Common myeloid progenitor, CD34-positive (primary cell): ENCODE measurements around the gene XIRP1.
"Not testable (repeated sequence)": the region's sequence is repeated elsewhere in the genome, so short reads cannot be mapped to it uniquely, and the experiment has no call there.

Experiments
- CTCF ChIA-PET: fragments of 350-600 bp; sonication (Branson Sonifier 250); formaldehyde crosslinking; loops from one replicate; lab custom pipeline; 2021; ENCODE audit warnings: antibody characterized with exemption; lab: Charles Lee
- POLR2A ChIA-PET: fragments of 350-600 bp; sonication (Branson Sonifier 250); formaldehyde crosslinking; loops from one replicate; lab custom pipeline; 2021; ENCODE audit warnings: antibody characterized with exemption; lab: Charles Lee
- DNase-seq, 3 donors: peaks; one replicate each; pipeline versions ENCODE4 v3.0.0 to v3.0.0-alpha.2; 2013
- H3K27ac ChIP-seq, 2 experiments: 1 replicate in 1 of 2; 2 replicates in 1 of 2; pipeline ENCODE4 v1.7.0; 2013; ENCODE audit warnings: inconsistent platforms in 2 of 2, low read length in 2 of 2, mild to moderate bottlenecking in 2 of 2, low read depth in 1 of 2, moderate library complexity in 1 of 2; ENCODE audit not compliant: severe bottlenecking in 2 of 2, insufficient read depth in 1 of 2, poor library complexity in 1 of 2
- H3K27me3 ChIP-seq, 5 experiments: replicated peaks in 2 of 5; 1 replicate in 3 of 5; 2 replicates in 2 of 5; pipeline versions ENCODE4 v1.6.1 to v1.7.0; 2013; ENCODE audit warnings: low read length in 4 of 5, mild to moderate bottlenecking in 2 of 5, moderate library complexity in 2 of 5, inconsistent platforms in 1 of 5; ENCODE audit not compliant: insufficient read depth in 5 of 5, control insufficient read depth in 4 of 5
- H3K36me3 ChIP-seq, 4 experiments: 1 replicate in 2 of 4; 2 replicates in 2 of 4; pipeline versions ENCODE4 v1.6.1 to v1.7.0; 2013; ENCODE audit warnings: low read length in 3 of 4, control low read depth in 1 of 4, mild to moderate bottlenecking in 1 of 4; ENCODE audit not compliant: control insufficient read depth in 4 of 4, insufficient read depth in 4 of 4
- H3K4me1 ChIP-seq, 4 experiments: 1 replicate in 3 of 4; 2 replicates in 1 of 4; pipeline versions ENCODE4 v1.6.1 to v1.7.1; 2013; ENCODE audit warnings: low read length in 3 of 4, mild to moderate bottlenecking in 3 of 4, control low read depth in 1 of 4, inconsistent platforms in 1 of 4, moderate library complexity in 1 of 4; ENCODE audit not compliant: control insufficient read depth in 4 of 4, insufficient read depth in 4 of 4; ENCODE audit errors: control extremely low read depth in 1 of 4
- H3K4me3 ChIP-seq, 7 experiments: 1 replicate in 4 of 7; 2 replicates in 3 of 7; pipeline versions ENCODE4 v1.5.1 to v1.7.0; 2013; ENCODE audit warnings: mild to moderate bottlenecking in 7 of 7, low read length in 6 of 7, moderate library complexity in 6 of 7, inconsistent platforms in 2 of 7, low read depth in 2 of 7, control low read depth in 1 of 7; ENCODE audit not compliant: insufficient read depth in 4 of 7, control insufficient read depth in 1 of 7; ENCODE audit errors: extremely low read depth in 1 of 7
- H3K9me3 ChIP-seq, 5 experiments: 1 replicate in 4 of 5; 2 replicates in 1 of 5; pipeline versions ENCODE4 v1.6.1 to v1.7.1; 2013; ENCODE audit warnings: low read length in 4 of 5, mild to moderate bottlenecking in 2 of 5, inconsistent platforms in 1 of 5, low read depth in 1 of 5, moderate library complexity in 1 of 5; ENCODE audit not compliant: control insufficient read depth in 4 of 5, insufficient read depth in 2 of 5; ENCODE audit errors: control extremely low read depth in 1 of 5
- WGBS: methylation state at CpG from one replicate; pipeline ENCODE4 v1.1.5; 2013; ENCODE audit not compliant: insufficient coverage; 5-methylcytosine and 5-hydroxymethylcytosine counted together

XIRP1 gene

GRCh38 chr3:39177708-39178332 lies 14.6 kb downstream of the XIRP1 start:
- 1% methylated on average over 9 of the region's 32 CpGs for WGBS
- Histone ChIP-seq H3K9me3 (no peaks in the 10 kb centered on the region), H3K4me1 (peaks cover 18 to 38% (median 32%) of the 10 kb centered on the region in 4 experiments), H3K36me3 (no peaks in the 10 kb centered on the region), H3K27ac (peak overlapping the region in 1 of 2 experiments; percentile 78), H3K4me3 (peak overlapping the region; percentile 4 to 80 (median 61)), H3K27me3 (no peaks in the 10 kb centered on the region)
- peak; percentile 70 to 81 (median 70) for DNase-seq
- CTCF ChIA-PET, result interaction anchor here (0.9 to 2.2 kb wide), 9 partner anchors 9 to 115 kb away, joined by 3 to 13 read pairs (median 5); no protein-coding TSS in a partner anchor
- POLR2A ChIA-PET, result interaction anchor here (1.0 to 1.1 kb wide), 2 partner anchors 30 to 31 kb away, joined by 3 to 5 read pairs; no protein-coding TSS in a partner anchor

- WGBS, result 100% methylated on average over 6 of the region's 6 CpGs
- no peak for DNase-seq
- POLR2A ChIA-PET, result no interaction called here
Observed at GRCh38 chr3:39176025-39176714, 16.2 kb downstream of the XIRP1 start.

DNA sequence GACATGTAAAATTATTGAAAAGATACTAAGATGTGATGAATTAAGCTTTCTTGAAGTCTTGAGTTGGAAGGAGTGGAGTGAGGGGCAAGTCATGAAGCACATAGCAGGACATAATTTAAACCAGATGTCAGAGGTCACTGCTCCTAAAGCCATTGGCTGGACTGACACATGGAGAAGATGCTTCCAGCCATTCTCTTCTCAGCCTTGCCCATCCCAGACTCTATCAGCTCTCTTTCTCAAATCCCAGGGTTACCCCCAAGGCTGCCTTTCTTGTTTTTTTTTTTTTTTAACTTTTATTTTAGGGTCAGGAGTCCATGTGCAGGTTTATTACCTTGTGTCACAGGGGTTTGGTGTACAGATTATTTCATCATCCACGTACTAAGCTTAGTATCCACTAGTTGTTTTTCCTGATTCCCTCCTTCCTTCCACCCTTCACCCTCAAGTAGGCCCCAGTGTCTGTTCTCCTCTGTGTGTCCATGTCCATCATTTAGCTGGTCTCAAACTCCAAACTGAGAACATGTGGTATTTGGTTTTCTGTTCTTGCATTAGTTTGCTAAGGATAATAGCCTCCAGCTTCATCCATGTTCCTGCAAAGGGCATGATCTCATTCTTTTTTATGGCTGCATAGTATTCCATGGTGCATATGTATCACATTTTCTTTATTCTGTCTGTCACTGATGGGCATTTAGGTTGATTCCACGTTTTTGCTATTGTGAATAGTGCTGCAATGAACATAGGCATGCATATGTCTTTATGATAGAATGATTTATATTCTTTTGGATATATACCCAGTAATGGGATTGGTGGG lies 18.9 kb downstream of the XIRP1 start:
- Histone ChIP-seq H3K9me3 (no peaks in the 10 kb centered on the region), H3K4me3 (no peak overlapping the region), H3K27me3 (no peaks in the 10 kb centered on the region), H3K4me1 (peaks cover 9 to 13% (median 12%) of the 10 kb centered on the region in 4 experiments), H3K36me3 (no peaks in the 10 kb centered on the region), H3K27ac (no peak overlapping the region)
- no peak for DNase-seq
- POLR2A ChIA-PET, result no interaction called here
- no CpG with 5 or more reads among the region's 2 CpGs for WGBS
- CTCF ChIA-PET, result interaction anchor here (0.6 to 2.5 kb wide), 6 partner anchors 15 to 115 kb away, joined by 3 to 15 read pairs (median 4); no protein-coding TSS in a partner anchor

More at GRCh38 chr3:39176025-39176714, 16.2 kb downstream of the XIRP1 start:
- Histone ChIP-seq H3K9me3 (no peaks in the 10 kb centered on the region), H3K27me3 (no peaks in the 10 kb centered on the region), H3K4me1 (peaks cover 18 to 36% (median 31%) of the 10 kb centered on the region in 4 experiments), H3K4me3 (no peak overlapping the region), H3K27ac (no peak overlapping the region), H3K36me3 (no peaks in the 10 kb centered on the region)
- CTCF ChIA-PET, result interaction anchor here (0.8 to 1.7 kb wide), 4 partner anchors 10 to 112 kb away, joined by 3 to 5 read pairs (median 4); no protein-coding TSS in a partner anchor

- WGBS, result 96% methylated on average over 2 of the region's 2 CpGs
- no peak for DNase-seq
- ChIA-PET CTCF (interaction anchor here (0.6 to 2.5 kb wide), 8 partner anchors 13 to 179 kb away, joined by 3 to 15 read pairs (median 4); no protein-coding TSS in a partner anchor), POLR2A (no interaction called here)
- H3K4me1 ChIP-seq, result peaks cover 0 to 5% (median under 1%) of the 10 kb centered on the region in 4 experiments
- no peak overlapping the region for H3K27ac ChIP-seq
- no peaks in the 10 kb centered on the region for H3K36me3 ChIP-seq
- no peaks in the 10 kb centered on the region for H3K9me3 ChIP-seq
- no peaks in the 10 kb centered on the region for H3K27me3 ChIP-seq
- no peak overlapping the region for H3K4me3 ChIP-seq
Observed at GRCh38 chr3:39171860-39172259, 20.5 kb downstream of the XIRP1 start.

- POLR2A ChIA-PET, H3K4me3 ChIP-seq, H3K36me3 ChIP-seq, H3K27ac ChIP-seq, H3K4me1 ChIP-seq, H3K27me3 ChIP-seq, H3K9me3 ChIP-seq, DNase-seq: not testable (repeated sequence)
- 82% methylated on average over 3 of the region's 6 CpGs for WGBS
- CTCF ChIA-PET, result interaction anchor here (1.2 to 2.5 kb wide), 2 partner anchors 19 to 44 kb away, joined by 3 to 15 read pairs; no protein-coding TSS in a partner anchor
Observed at GRCh38 chr3:39170877-39171276, 21.5 kb downstream of the XIRP1 start.

- H3K4me3 ChIP-seq, result no peak overlapping the region
- ChIA-PET POLR2A (no interaction called here), CTCF (interaction anchor here (1.0 kb wide), 1 partner anchor 20 kb away, joined by 3 read pairs; no protein-coding TSS in a partner anchor)
- 88% methylated on average over 4 of the region's 4 CpGs for WGBS
- H3K9me3 ChIP-seq, result no peaks in the 10 kb centered on the region
- no peaks in the 10 kb centered on the region for H3K36me3 ChIP-seq
- DNase-seq, result no peak
- H3K4me1 ChIP-seq, result peaks cover 0 to 7% (median 4%) of the 10 kb centered on the region in 4 experiments
- H3K27ac ChIP-seq, result no peak overlapping the region
- no peaks in the 10 kb centered on the region for H3K27me3 ChIP-seq
Observed at GRCh38 chr3:39170461-39170860, 21.9 kb downstream of the XIRP1 start.
